ENCODE data around the gene RSPH9. TPM values are rescaled to one million over a fixed set of nuclear protein-coding genes. Genes with fewer than 3 reads are reported as not detected.
A peak's percentile ranks its signal among the peaks of the same experiment; 100 is the strongest.

Gene RSPH9
- total and polyA plus RNA-seq, 8 donors, result 0.32 to 5.6 (median 3.3) TPM

GRCh38 chr6:43714311-43715055, 69.6 kb downstream of the RSPH9 start:
- Histone ChIP-seq H3K27ac (no peak overlapping the region), H3K27me3 (peaks cover 0 to 11% of the 10 kb centered on the region in 2 donors), H3K9me3 (no peaks in the 10 kb centered on the region), H3K36me3 (no peaks in the 10 kb centered on the region), H3K4me3 (no peak overlapping the region), H3K4me1 (peaks cover 4 to 15% of the 10 kb centered on the region in 2 donors)
- intact Hi-C loops (cut with DNase I), result no loop called here
- peak in 1 of 4 donors; percentile 77 for DNase-seq
- no peak for TF ChIP-seq CTCF (IDR thresholded peaks at IDR 0.05)
- ATAC-seq, result peak; percentile 23

- Histone ChIP-seq H3K27me3 (peaks cover 0 to 18% of the 10 kb centered on the region in 2 donors), H3K4me1 (peaks cover 0 to 10% of the 10 kb centered on the region in 2 donors), H3K27ac (no peak overlapping the region), H3K9me3 (no peaks in the 10 kb centered on the region), H3K36me3 (no peaks in the 10 kb centered on the region), H3K4me3 (no peak overlapping the region)
- intact Hi-C loops (cut with DNase I), result no loop called here
- no peak for TF ChIP-seq CTCF (IDR thresholded peaks at IDR 0.05)
- DNase-seq, result no peak
- ATAC-seq, result no peak
Observed at GRCh38 chr6:43715056-43715788, 70.4 kb downstream of the RSPH9 start.

- Histone ChIP-seq H3K27ac (no peak overlapping the region), H3K4me1 (peaks cover 0 to 10% of the 10 kb centered on the region in 2 donors), H3K27me3 (peaks cover 0 to 18% of the 10 kb centered on the region in 2 donors), H3K9me3 (no peaks in the 10 kb centered on the region), H3K36me3 (no peaks in the 10 kb centered on the region), H3K4me3 (no peak overlapping the region)
- no peak for TF ChIP-seq CTCF (IDR thresholded peaks at IDR 0.05)
- DNase-seq (peak in 2 of 4 donors; percentile 90 to 95), ATAC-seq (peak; percentile 14)
- intact Hi-C loops (cut with DNase I), result no loop called here
Observed at GRCh38 chr6:43716099-43716498, 71.3 kb downstream of the RSPH9 start.

- Histone ChIP-seq H3K4me1 (peaks cover 0 to 10% of the 10 kb centered on the region in 2 donors), H3K27ac (no peak overlapping the region), H3K4me3 (no peak overlapping the region), H3K9me3 (no peaks in the 10 kb centered on the region), H3K36me3 (no peaks in the 10 kb centered on the region), H3K27me3 (peaks cover 0 to 29% of the 10 kb centered on the region in 2 donors)
- intact Hi-C loops (cut with DNase I), result no loop called here
- no peak for TF ChIP-seq CTCF (IDR thresholded peaks at IDR 0.05)
- no peak for DNase-seq
- no peak for ATAC-seq
Observed at GRCh38 chr6:43717389-43717788, 72.6 kb downstream of the RSPH9 start.

GRCh38 chr6:43717822-43718221, 73.0 kb downstream of the RSPH9 start:
- intact Hi-C loops (cut with DNase I), result no loop called here
- H3K4me3 ChIP-seq, result no peak overlapping the region
- H3K27ac ChIP-seq, result no peak overlapping the region
- DNase-seq (no peak), ATAC-seq (no peak)
- H3K9me3 ChIP-seq, result no peaks in the 10 kb centered on the region
- H3K36me3 ChIP-seq, result no peaks in the 10 kb centered on the region
- TF ChIP-seq CTCF (IDR thresholded peaks at IDR 0.05), result no peak
- H3K4me1 ChIP-seq, result peaks cover 0 to 10% of the 10 kb centered on the region in 2 donors
- peaks cover 0 to 29% of the 10 kb centered on the region in 2 donors for H3K27me3 ChIP-seq
